NCI-H748 (cell line): Measurements from ENCODE around the gene CPAMD8.
"Not testable (repeated sequence)": the region's sequence is repeated elsewhere in the genome, so short reads cannot be mapped to it uniquely, and the experiment has no call there.

Experiments used
- DNase-seq: peaks from one replicate; lab custom pipeline; 2025; ENCODE audit not compliant: unreplicated experiment; lab: John Stamatoyannopoulos, UW

The CPAMD8 gene

GRCh38 chr19:16949496-16950023, 77.0 kb downstream of the CPAMD8 start:
- DNase-seq = no peak

- no peak for DNase-seq
Measured at GRCh38 chr19:16946951-16947940, 79.4 kb downstream of the CPAMD8 start.

DNA sequence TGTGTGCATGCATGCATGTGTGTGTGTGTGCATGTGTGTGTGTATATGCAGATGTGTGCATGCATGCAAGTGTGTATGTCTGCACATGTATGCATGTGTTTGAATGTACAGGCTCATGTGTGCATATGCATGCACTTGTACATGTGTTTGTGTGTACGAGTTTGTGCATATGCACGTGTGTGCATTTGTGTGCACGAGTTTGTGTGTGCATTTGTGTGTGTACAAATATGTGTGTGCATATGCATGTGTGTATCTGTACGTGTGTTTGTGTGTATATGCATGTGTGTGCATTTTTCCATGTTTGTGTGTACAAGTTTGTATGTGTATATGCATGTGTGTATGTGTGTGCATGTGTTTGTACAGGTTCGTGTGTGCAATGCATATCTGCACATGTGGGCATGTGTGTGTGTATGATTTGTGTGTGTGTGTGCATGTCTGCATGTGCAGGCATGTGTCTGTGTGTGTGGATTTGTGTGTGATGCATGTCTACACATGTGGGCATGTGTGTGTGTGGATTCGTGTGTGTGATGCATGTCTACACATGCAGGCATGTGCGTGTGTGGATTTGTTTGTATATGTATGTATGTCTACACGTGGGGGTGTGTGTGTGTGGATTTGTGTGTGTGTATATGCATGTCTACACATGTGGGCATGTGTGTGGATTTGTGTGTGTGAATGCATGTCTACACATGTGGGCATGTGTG, 80.7 kb downstream of the CPAMD8 start:
- DNase-seq = no peak

DNA sequence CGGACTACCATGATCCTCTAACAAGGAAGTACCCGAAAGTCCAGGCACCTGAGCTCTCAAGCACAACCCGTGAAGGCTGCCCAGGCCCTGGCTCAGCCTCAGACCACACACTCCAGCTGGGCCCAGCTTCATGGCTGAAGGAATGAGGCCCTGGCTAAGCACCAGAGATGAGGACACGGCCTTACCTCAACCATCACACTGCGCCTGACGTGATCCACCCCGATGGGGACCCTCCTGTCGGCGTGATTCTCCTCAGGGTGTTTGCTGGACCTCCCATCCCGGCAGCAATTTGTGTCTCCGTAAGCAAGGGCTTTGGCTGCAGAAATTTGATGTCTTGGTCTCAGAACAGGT, 81.3 kb downstream of the CPAMD8 start:
- no peak for DNase-seq

GRCh38 chr19:16944626-16945363, 81.8 kb downstream of the CPAMD8 start:
- no peak for DNase-seq

DNA sequence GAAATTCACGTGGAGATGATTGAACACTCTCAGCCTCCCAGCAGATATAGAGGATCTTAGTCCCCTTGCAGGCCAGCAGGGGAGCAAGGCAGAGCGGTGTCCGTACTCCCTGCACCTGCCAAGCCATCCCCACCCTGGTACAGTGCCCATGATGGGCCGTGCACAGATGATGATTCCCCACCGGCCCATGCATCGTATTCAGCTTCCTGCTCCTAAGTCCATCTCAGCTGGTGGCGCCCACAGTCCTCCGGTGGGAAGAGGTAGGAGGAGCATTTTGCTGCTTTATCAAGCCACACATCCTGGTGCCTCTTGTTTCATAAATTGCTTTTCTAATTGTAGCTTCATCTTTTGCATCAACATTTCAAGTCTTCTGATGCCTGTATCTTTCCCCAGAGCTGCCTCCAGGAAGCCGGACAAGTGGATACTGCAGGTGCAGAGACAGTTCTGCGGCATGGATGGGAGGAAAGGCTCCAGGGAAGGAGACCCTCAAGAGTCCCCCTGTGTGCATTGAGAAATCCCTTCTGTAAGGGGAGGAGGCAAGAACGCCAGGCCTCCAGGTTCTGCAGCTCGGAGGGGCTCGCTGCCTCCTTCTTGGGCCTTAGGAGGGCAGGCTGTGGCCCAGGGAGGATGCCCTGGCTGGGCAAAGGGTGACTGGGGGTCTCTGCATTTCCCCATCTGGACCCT, 82.5 kb downstream of the CPAMD8 start:
- no peak for DNase-seq

- not testable (repeated sequence) for DNase-seq
Measured at GRCh38 chr19:16943090-16943489, 83.5 kb downstream of the CPAMD8 start.

DNA sequence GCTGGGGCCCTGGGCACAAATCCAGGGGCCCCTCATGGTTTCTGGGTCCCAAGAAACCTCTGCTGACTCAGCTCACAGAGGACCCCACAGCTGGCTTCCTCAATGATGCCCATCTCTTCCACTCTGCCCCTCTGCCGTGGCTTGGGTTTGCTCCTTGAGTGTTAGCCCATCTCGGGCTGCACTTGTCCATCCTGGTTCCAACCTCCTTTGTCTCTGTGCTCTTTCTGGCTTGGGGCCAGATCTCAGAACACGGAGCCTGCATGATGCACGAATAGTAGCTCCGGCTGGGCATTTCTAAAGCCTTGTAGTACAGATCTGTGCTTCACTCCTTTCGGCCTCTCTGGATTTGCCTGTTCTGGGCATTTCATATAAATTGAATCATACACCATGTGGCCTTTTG, 84.0 kb downstream of the CPAMD8 start:
- no peak for DNase-seq

DNA sequence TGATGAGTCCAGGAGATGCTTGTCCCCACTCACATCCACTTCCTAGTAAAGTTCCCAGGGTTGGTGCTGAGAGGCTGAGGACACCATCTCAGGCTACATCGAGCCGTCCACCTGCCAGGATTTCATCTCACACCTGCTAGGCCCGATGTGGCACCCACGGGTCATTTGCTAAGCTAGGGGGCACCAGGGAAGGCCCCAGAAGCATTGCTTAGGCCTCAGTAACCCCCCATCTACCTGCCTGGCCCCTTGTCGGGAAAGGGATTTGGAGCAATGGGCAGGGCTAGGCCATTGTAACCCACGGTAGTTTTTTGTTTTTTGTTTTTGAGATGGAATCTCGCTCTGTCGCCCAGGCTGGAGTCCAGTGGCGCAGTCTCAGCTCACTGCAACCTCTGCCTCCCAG, 86.0 kb downstream of the CPAMD8 start:
- DNase-seq = no peak

GRCh38 chr19:16940063-16940462, 86.5 kb downstream of the CPAMD8 start:
- DNase-seq = not testable (repeated sequence)

GRCh38 chr19:16938211-16938610, 88.4 kb downstream of the CPAMD8 start:
- DNase-seq = no peak

DNA sequence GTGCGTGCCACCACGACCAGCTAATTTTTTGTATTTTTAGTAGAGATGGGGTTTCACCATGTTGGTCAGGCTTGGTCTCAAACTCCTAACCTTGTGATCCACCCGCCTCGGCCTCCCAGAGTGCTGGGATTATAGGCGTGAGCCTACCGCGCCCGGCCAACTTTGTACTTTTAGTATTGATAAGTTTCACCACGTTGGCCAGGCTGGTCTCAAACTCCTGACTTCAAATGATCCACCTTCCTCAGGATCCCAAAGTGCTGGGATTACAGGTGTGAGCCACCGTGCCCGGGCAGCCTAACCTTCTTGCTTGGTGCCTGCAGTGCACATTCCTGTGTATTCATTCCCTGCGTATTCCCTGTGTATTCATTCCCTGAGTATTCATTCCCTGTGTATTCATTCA, 88.8 kb downstream of the CPAMD8 start:
- DNase-seq = not testable (repeated sequence)

- no peak for DNase-seq
Measured at GRCh38 chr19:16936901-16937300, 89.7 kb downstream of the CPAMD8 start.

- no peak for DNase-seq
Measured at GRCh38 chr19:16934489-16934888, 92.1 kb downstream of the CPAMD8 start.

DNA sequence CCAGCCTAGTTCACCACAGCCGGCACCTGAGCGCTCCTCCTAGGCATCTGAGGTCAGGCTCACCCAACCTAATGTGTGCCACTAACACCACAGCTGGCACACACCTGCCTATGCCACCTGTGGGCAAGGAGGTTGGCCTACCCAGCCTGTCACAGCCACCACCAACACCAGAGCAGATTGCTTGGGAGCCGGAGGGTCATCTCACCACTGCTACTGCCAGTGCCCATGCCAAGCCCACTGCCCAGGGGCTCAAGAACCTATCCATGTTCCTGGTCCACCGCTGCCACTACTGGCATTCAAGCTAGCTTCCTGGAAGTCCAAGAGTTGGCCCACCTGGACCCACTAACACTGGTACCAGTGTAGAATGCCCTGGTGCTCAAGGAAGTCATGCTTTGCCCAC, 95.3 kb downstream of the CPAMD8 start:
- no peak for DNase-seq

DNA sequence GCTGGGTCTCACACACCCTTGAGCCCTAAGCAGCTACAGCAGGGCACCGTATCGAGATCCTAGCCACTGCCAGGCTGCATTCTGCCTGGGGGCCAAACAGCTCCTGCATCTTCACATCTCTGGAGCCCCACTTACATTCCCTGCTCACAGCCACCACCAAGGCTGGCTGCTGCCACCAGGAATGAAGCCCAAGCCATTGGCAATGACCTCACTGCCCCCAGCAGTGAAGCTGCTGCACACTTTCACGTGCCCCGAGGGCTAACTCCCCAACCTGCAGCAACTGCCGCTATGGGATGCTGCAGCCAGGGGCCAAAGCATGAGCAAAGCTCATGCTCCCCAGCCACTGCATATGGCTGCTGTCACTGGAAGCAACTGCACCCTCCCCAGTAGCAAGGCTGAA, 95.9 kb downstream of the CPAMD8 start:
- DNase-seq = no peak

DNA sequence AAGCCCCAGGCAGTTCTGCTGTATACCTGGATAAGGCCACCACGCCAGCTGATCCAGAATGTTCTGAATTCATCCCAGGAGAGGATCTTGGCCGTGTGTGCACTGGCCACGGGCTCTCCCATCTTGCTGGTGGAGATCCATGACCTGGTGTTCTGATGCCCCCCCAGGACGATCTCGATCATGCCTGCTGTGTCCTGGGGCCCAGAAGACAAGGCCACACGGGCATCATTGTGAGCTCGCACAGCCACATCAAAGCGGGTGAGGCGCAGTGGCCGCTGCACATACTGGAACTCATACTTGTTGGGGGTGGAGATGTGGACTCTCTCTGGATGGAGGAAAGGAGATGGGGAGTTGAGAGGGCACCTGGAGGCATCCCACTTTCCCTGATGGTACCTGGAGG, 97.7 kb downstream of the CPAMD8 start:
- no peak for DNase-seq

- no peak for DNase-seq
Measured at GRCh38 chr19:16928351-16928750, 98.3 kb downstream of the CPAMD8 start.

DNA sequence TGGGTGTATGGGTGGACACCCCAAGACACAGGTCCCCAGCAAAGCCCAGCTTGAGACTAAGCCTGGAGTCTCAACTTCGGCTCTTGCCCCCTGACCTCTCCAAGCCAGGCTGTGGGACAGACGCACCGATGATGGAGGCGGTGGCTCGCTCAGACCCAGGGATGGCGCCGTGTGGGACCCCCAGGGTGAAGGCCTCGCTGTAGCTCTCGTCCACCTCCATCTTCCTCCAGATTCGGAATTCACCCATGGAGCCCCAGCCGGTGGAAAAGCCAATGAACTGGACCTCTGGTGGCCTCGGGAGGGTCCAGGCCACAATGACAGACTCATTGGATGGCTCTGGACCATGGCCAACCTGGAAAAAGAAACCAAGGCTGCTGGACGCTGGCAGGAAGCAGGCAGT, 98.7 kb downstream of the CPAMD8 start:
- no peak for DNase-seq

DNA sequence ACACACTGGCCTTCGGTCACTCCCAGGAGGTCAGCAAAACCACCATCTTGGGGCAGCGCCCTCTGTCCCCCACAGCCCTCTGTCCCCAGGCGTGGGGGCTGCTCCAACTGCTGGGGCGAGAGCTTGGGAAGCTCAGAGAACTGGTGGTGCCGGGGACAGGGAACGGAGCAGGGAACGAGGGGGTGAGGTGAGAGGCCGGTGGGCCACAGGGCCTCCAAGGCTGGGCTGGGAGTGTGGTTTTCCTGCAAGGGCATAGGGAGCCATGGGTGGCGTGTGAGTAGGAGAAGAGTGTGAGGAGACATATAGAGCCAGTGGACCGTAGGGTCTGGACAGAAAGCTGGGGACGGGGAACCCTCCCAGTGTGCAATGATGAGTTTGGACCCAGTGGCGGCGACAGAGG, 103.7 kb downstream of the CPAMD8 start:
- no peak for DNase-seq

DNA sequence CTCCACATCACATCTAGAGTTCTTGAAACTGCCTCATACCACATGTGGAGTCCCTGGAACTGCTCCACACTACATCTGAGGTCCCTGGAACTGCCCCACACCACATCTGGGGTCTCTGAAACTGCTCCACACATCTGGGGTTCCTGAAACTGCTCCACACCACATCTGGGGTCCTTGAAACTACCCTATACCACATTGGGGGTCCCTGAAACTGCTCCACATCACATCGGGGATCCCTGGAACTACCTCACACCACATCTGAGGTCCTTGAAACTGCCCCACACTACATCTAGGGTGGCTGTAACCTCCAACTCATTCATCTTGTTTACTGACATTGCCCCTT, 104.0 kb downstream of the CPAMD8 start:
- no peak for DNase-seq
